Fibroblast of skin of scalp (primary cell): ENCODE measurements around the gene SNX1.
A peak's percentile ranks its signal among the peaks of the same experiment; 100 is the strongest.

Source experiments
- DNase-seq: peaks from one replicate; pipeline ENCODE4 v3.0.0-alpha.2; 2013

The SNX1 gene

GRCh38 chr15:64148168-64148567 is 52.4 kb downstream of the SNX1 start:
- no peak for DNase-seq

GRCh38 chr15:64148581-64148980 is 52.8 kb downstream of the SNX1 start:
- no peak for DNase-seq

GRCh38 chr15:64149424-64149823 is 53.6 kb downstream of the SNX1 start:
- peak; percentile 19 for DNase-seq

- DNase-seq = no peak
Measured at GRCh38 chr15:64149893-64150578, 54.3 kb downstream of the SNX1 start.

DNA sequence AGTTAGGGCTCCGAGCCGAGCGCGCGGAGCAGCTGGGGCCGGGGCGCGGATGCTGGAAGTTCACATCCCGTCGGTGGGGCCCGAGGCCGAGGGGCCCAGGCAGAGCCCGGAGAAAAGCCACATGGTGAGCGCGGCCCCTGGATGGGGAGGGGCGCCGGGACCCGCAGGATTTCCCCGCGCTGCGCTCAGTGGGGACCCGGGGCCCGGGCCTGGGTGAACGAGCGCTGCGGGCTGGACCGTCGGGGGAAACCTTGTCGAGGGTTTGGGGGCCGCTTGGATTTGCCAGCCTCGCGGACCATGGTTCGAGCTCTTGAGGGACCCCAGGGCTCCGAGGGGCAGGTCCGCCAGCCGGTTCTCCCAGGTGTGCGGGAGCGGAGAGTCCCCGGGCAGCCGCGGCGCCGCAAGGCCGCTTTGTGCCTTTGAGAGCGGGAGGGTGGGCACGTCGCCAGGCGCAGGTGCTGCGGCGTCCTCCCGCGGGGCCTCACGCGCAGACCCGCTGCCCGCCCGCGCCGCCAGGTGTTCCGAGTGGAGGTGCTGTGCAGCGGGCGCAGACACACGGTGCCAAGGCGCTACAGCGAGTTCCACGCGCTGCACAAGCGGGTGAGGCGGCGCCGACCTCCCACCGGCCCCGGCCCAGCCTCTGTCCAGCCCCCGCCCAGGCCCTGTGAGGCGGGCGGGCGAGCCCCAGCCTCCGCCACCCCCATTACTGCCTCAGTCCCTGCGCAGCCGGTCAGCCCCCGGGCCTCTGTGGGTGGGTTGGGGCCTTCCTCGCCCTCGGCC is 56.1 kb downstream of the SNX1 start, which contains the start of gene SNX22:
SNX22 (plus strand) TSS at position 5 of the 780 bp plus-strand sequence; CDS start at position 50, 45 bp downstream.
- DNase-seq = no peak

GRCh38 chr15:64152507-64153387 is 57.0 kb downstream of the SNX1 start:
- no peak for DNase-seq

GRCh38 chr15:64153480-64154367 is 57.9 kb downstream of the SNX1 start:
- DNase-seq = peak; percentile 87

DNA sequence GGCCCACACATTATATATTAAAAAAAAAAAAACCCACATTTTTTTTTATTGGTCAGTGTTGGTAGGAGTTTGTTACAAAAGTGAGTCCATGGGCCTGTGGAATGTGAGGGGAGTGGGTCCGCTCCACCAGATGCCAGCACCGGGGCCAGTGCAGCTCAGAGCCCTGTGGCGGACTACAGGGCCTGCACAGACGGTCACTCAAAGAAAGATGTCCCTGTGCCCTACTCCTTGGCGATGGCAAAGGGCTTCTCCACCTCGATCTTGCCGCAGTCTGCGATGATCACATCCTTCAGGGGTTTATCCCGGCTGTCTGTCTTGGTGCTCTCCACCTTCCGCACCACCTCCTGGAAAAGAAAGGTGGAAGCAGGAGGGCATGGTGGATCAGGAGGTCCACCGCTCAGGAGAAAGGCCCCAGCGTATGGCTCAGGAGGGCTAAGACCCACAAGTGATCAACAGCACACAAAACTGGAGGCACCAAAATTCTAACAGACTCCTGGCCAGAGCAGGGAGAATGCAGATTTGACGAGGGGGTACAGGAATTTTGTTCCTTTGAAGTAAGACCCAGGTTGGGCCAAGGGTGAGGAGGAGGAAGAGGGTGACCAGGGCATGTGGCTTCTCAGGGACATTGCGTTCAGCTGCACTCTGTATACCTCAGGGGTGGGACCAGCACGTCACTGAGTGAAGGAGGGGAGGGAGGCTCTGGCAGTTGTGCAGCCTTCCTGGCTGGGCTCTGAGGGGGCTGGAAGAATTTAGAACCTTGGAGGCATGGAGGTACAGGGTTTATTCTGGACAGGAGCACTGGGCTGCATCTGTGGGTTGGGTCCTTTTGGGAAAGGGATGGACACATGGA is 60.2 kb downstream of the SNX1 start:
- no peak for DNase-seq

DNA sequence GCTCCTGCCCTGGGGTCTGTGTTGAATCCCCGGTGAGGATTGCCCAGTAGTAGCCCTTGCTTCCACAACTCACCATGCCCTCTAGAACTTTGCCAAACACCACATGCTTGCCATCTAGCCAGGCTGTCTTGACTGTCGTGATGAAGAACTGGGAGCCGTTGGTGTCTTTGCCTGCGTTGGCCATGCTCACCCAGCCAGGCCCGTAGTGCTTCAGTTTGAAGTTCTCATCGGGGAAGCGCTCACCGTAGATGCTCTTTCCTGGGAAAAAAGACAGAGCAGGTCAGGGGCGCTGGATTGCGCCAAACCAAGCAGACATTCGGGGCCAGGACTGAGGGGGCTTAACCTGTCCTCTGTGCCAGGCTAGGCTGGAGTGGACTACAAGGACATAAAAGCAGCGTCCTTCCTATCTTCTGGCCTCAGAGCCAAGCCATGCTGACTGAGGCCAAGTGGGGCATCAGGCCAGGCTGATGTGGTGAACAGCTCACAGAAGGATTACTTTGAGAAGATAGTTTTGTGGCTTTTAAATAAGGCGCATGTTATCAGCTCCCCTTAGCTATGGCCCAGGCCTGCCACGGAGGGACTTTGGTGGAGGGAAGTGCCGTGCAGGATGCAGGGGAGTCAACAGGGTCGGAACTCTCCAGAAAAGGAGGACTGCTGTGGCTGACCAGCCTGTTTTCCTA is 61.0 kb downstream of the SNX1 start:
- no peak for DNase-seq

DNA sequence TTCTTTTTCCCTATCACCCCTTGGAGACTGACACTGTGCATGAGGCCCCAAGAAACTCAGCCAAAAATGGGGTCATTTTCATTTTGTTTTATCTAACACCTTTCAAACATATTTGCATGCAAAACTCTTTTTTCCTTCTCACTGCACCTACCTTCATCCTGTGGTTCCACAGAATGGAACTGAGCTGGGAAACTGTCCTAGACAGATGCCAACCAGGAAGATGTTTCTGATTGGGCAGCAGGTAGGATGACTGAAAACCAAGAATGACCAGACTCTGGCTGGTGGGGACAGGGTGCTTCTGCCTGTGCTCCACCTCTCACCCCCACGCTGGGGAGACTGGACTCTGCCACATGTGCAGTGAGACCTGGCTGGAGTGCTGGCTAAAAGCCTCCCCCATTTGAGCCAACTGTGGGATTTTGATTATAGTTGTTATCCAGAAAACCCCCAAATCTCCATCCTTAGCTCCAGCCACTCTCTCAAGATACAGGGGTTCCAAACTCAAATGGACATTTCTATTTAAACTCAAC is 61.9 kb downstream of the SNX1 start:
- DNase-seq = no peak

DNA sequence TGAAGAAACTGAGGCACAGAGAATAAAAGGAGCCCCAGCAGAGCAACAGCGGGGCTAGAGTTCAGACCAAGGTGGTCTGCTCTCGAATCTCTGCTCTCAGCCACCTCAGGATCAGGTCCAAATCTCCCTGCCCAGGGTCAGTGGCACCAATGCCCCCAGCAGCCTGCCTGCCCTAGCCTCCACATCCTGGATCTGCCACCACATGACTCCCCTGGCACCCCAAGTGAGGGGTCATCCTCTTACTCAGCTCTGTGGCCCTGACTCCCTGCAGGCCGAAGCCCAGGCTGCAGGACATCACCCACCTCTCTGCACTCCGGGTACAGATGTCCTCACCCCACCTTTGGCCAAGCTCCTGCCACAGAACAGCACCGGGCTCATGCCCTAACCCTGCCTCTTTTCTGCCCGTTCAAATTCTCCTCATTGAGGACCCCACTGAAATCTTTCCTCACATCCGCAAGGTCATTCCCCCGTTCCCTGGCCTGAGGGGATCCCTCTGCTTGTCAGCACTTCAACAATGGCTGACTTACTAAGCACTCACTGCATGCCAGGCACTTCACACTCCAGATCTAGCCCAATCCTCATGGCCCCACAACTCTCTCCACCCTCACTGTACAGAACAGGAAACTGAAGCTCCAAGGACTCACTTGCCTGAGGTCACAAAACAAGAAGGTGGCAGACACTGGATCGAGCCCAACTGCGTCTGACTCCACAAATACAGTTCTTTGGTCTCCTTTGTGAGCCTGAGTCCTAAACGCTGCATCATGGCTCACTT is 62.8 kb downstream of the SNX1 start:
- DNase-seq = no peak

GRCh38 chr15:64161688-64162477 is 66.1 kb downstream of the SNX1 start:
- no peak for DNase-seq

DNA sequence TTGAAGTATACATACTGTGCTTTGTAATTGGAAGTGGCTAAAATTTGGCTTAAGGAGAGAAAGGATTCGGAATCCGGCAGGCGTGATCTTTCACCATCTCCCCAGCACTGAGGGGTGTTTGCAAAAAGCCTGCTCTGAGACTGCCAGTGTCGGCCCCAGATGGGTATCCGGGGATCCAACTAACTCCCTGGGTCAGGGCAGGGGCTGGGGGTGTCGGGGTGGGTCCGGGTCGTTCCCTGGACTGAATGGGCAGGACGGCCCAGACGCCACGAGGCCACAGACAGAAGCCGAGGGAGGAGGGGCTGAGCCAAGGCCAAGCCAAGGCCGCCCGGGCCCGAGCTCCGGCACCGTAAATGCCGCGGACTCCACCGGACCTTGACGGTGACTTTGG is 66.7 kb downstream of the SNX1 start:
- DNase-seq = no peak

- DNase-seq = peak; percentile 99
Measured at GRCh38 chr15:64162869-64163658, 67.3 kb downstream of the SNX1 start, which contains the start of gene PPIB. TSS of gene PPIB (minus strand) at chr15:64163022. CDS start at chr15:64162986, 36 bp downstream.

GRCh38 chr15:64163659-64164362 is 68.0 kb downstream of the SNX1 start:
- DNase-seq = peak; percentile 20

DNA sequence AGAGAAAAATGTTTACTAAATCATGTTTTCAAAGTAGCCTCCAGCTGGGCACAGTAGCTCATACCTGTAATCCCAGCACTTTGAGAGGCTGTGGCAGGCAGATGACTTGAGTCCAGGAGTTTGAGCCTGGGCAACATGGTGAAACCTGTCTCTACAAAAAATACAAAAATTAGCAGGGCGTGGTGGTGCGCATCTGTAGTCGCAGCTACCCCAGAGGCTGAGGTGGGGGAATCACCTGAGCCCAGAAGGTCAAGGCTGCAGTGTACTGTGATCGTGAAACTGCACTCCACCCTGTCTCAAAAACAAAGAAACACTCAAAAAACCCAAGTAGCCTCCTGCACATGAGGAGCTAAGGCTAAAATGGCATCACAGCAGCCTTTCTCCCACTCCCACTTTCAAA is 68.7 kb downstream of the SNX1 start:
- DNase-seq = no peak
